Bronchial epithelial cell (primary cell): Measurements from ENCODE around the gene APBB2. TPM values are rescaled to one million over a fixed set of nuclear protein-coding genes. Genes with fewer than 3 reads are reported as not detected.

Experiments used
- DNase-seq: peaks from one replicate; pipeline ENCODE4 v3.0.0-alpha.2; 2010; ENCODE audit warnings: low read depth
- FAIRE-seq: peaks from 2 replicates; lab custom pipeline; 2011; peaks lifted over from hg19 to GRCh38; lab: Jason Lieb, UNC
- H3K27me3 ChIP-seq: 2 replicates; pipeline ENCODE4 v1.5.1; 2011; ENCODE audit warnings: low read length; ENCODE audit not compliant: control insufficient read depth, insufficient read depth
- H3K36me3 ChIP-seq: 2 replicates; pipeline ENCODE4 v1.5.1; 2011; ENCODE audit warnings: low read length; ENCODE audit not compliant: control insufficient read depth, insufficient read depth
- H3K4me3 ChIP-seq: 2 replicates; pipeline ENCODE4 v1.5.1; 2011; ENCODE audit warnings: mild to moderate bottlenecking, low read depth, low read length, control low read depth
- total RNA-seq: library from RNA; depleted of rRNA; stranded (reverse); fragments of >200 nt; gene quantifications from 2 replicates; pipeline ENCODE4 v1.2.1, GENCODE V29; 2014
- TF ChIP-seq, protein P1 (sequence below): IDR thresholded peaks from 2 replicates; pipeline ENCODE4 v1.5.1; 2011; ENCODE audit warnings: mild to moderate bottlenecking, moderate library complexity, low read length, control low read depth, inconsistent platforms; ENCODE audit not compliant: insufficient read depth, severe bottlenecking

Gene APBB2
- total RNA-seq, 1 donor from 2014 or later, result 39.2 TPM

DNA sequence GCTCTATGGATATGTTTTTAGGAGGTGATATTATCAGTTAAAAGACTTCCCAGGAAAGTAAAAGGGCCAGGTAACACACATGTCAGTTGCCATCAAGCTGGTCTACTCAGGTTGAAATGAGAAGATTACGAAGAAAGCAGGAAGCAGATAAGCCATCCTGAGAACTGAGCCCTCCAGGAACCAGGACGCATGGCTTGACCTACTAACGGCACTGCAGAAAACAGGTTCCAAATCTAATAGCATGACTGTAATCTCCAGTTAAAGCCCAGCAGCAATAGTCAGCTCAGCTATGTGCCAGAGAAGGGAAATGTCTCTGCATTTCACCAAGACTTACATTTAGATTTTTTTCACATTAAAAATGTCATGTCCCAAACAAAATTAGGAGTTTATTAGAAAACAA lies 77.9 kb downstream of the APBB2 start:
- Histone ChIP-seq H3K36me3 (peaks cover 1% of the 10 kb centered on the region), H3K27me3 (no peaks in the 10 kb centered on the region), H3K4me3 (no peak overlapping the region)
- TF ChIP-seq, protein P1, sequence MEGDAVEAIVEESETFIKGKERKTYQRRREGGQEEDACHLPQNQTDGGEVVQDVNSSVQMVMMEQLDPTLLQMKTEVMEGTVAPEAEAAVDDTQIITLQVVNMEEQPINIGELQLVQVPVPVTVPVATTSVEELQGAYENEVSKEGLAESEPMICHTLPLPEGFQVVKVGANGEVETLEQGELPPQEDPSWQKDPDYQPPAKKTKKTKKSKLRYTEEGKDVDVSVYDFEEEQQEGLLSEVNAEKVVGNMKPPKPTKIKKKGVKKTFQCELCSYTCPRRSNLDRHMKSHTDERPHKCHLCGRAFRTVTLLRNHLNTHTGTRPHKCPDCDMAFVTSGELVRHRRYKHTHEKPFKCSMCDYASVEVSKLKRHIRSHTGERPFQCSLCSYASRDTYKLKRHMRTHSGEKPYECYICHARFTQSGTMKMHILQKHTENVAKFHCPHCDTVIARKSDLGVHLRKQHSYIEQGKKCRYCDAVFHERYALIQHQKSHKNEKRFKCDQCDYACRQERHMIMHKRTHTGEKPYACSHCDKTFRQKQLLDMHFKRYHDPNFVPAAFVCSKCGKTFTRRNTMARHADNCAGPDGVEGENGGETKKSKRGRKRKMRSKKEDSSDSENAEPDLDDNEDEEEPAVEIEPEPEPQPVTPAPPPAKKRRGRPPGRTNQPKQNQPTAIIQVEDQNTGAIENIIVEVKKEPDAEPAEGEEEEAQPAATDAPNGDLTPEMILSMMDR, result no peak
- no peak for FAIRE-seq
- DNase-seq, result no peak

DNA sequence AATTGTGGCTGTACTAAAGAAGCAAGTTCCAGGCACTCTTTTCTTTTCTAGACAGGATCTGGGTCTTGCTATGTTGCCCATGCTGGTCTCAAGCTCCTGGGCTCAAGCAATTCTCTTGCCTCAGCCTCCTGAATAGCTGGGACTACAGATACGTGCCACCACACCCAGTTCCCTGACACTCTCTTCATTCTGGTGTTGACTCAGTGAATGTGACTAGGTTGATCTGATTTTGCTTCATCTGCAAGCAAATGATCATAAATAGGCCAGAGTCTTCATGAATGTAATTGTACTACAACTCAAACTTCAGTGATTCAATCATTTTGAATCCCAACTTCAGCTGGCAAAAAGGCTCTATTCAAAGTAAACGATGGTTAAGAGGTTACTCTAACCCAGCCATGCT lies 78.5 kb downstream of the APBB2 start:
- Histone ChIP-seq H3K36me3 (peaks cover 1% of the 10 kb centered on the region), H3K27me3 (no peaks in the 10 kb centered on the region), H3K4me3 (no peak overlapping the region)
- peak; percentile 28 for FAIRE-seq
- peak; percentile 78 for DNase-seq
- TF ChIP-seq, protein P1, result no peak

DNA sequence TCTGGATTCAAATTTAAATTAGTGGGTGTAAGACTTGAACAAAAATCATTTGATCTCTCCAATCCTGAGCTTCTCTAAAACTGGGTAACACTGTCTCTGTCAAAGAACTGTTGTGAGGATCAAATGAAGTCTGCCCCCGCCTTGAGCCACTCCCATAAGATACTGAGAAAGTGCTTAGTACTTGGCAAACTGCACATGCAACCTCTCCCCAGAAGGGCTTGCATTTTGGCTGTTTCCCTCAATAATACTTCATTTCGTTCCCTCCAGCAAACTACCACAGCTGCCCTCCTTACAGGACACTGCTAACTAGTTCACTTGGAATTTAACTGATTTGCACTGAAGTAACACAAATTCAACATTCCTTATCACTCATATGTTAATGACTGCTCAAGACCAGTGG lies 79.8 kb downstream of the APBB2 start:
- Histone ChIP-seq H3K36me3 (no peaks in the 10 kb centered on the region), H3K4me3 (no peak overlapping the region), H3K27me3 (no peaks in the 10 kb centered on the region)
- no peak for DNase-seq
- TF ChIP-seq, protein P1, result no peak
- no peak for FAIRE-seq

DNA sequence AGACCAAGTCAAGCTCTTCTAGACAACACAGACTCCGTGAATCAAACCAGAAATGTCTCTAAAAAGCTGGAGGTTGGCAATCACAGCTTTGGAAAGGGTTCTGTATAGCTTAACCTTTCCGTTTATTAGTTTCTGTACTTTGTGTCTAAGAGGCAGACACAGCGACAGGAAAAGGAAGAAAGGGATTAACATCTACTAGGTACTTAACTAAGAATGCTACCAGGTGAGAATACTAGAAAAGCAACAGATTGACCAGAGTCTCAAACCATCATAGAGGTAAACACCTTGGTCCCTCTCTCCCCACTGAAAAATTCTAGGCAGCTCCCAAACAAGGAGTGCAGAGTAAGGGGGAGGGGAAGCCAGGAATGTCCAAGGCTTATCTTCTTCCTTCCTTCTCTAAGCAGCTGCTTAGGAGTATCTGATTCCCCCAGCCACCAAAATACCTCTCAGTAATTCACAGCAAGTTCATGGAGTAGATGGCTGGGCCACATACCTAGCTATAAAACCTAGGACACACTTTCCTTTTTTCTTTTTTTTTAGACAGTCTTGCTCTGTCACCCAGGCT lies 80.8 kb downstream of the APBB2 start:
- Histone ChIP-seq H3K36me3 (no peaks in the 10 kb centered on the region), H3K27me3 (no peaks in the 10 kb centered on the region), H3K4me3 (no peak overlapping the region)
- TF ChIP-seq, protein P1, result no peak
- no peak for FAIRE-seq
- DNase-seq, result no peak

DNA sequence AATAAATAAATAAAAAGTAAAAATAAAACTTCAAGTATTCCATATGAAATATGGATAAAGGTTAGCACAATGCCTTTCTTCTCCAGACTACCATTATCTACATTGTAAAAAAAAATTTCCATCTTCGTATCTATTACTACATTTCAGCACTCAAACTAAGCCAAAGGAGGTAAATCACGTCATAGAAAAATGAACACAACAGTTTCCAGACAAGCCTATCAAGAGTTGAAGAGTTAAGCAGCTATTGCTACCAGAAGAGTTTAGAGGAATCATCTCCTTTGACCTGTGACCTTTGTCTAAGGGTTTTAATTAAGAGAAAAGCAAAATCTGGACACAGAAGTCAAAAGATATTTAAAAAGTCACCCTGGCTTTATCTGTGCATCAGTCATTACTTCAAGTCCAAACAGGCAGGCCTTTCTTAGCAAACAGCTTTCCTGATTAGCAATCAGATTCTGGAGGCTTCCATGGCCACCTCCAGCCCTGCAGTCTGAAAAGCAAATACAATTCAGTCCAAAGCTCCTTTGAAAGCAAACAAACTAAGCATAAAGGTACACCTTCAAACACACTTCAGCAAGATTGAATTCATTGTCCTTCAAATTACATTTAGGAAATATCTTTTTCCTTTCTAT lies 82.2 kb downstream of the APBB2 start:
- no peaks in the 10 kb centered on the region for H3K27me3 ChIP-seq
- DNase-seq (peak; percentile 87), FAIRE-seq (no peak)
- no peak overlapping the region for H3K4me3 ChIP-seq
- TF ChIP-seq, protein P1, result no peak
- H3K36me3 ChIP-seq, result no peaks in the 10 kb centered on the region
